ENCODE data around the gene OMA1. TPM values are rescaled to one million over a fixed set of nuclear protein-coding genes. Genes with fewer than 3 reads are reported as not detected.

The OMA1 gene
- total RNA-seq, 1 experiment from 2014 or later: 11.9 TPM

DNA sequence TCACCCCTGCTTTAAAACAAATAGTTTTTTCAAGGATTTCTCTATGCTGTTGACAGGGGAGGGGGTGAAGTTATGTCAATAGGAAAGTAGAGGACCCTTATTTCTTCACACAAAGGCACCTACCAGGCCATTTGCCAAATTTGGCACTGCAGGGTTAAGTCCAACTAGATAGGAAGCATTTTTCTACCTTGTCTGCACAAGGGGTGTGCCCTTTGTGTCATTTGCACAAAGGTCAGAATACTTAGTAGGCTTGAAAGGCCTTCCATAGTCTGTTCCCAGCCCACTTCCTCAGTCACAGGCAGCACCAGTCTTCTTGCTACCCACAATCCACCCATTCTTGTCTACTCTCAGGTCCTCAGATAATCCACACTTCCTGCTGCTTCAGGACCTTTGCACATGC, 23.6 kb upstream of the OMA1 start:
- POLR2A ChIA-PET (ENCODE audit: low non-redundant PET): no interaction called here
- CTCF ChIA-PET: no interaction called here
- Histone ChIP-seq H3K27ac (ENCODE audit: low read depth, low read length, poor library complexity, severe bottlenecking) (no peak overlapping the region), H3K4me1 (ENCODE audit: insufficient read depth, low read length, poor library complexity, severe bottlenecking) (no peaks in the 10 kb centered on the region), H3K4me3 (ENCODE audit: low read depth, low read length, poor library complexity, severe bottlenecking) (no peak overlapping the region), H3K36me3 (ENCODE audit: insufficient read depth, low read length, poor library complexity, severe bottlenecking) (no peaks in the 10 kb centered on the region), H3K9me3 (ENCODE audit: low read depth, low read length, poor library complexity, severe bottlenecking) (no peaks in the 10 kb centered on the region), H3K27me3 (replicated peaks; ENCODE audit: insufficient read depth, low read depth, low read length, poor library complexity) (peaks cover 37% of the 10 kb centered on the region)
- DNase-seq (ENCODE audit: low spot score): no peak
- no TSS peak for BruUV-seq (replicated peaks)
- no peak for TF ChIP-seq EZH2 (IDR thresholded peaks at IDR 0.05; ENCODE audit: borderline replicate concordance, low read depth, low read length, poor library complexity, severe bottlenecking)
- TF ChIP-seq, protein P1, sequence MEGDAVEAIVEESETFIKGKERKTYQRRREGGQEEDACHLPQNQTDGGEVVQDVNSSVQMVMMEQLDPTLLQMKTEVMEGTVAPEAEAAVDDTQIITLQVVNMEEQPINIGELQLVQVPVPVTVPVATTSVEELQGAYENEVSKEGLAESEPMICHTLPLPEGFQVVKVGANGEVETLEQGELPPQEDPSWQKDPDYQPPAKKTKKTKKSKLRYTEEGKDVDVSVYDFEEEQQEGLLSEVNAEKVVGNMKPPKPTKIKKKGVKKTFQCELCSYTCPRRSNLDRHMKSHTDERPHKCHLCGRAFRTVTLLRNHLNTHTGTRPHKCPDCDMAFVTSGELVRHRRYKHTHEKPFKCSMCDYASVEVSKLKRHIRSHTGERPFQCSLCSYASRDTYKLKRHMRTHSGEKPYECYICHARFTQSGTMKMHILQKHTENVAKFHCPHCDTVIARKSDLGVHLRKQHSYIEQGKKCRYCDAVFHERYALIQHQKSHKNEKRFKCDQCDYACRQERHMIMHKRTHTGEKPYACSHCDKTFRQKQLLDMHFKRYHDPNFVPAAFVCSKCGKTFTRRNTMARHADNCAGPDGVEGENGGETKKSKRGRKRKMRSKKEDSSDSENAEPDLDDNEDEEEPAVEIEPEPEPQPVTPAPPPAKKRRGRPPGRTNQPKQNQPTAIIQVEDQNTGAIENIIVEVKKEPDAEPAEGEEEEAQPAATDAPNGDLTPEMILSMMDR (conservative IDR thresholded peaks at IDR 0.05; ENCODE audit: low read depth, low read length): no peak
- intact Hi-C loops (cut with micrococcal nuclease; ENCODE audit: unreplicated experiment): no loop called here

DNA sequence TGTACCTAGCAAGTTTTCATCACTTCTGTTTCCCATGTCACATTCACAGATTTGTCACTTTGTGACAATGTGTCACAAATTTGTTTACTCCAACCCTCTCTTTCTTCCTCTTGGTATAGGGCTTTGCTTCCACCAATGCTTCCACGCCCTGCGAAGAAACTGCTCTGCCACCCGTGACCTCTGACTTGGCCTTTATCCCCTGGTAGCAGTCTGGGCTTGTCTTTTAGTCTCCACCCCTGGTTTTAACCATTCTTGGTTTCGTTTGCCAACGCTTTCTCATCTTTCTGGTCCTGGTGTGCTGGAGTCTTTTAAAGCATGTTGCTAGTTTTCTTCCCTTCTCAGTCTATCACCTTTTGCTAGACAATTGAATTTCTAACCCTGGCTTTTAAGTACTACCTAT, 22.4 kb upstream of the OMA1 start:
- no peak for DNase-seq (ENCODE audit: low spot score)
- no peaks in the 10 kb centered on the region for H3K9me3 ChIP-seq (ENCODE audit: low read depth, low read length, poor library complexity, severe bottlenecking)
- no peaks in the 10 kb centered on the region for H3K4me1 ChIP-seq (ENCODE audit: insufficient read depth, low read length, poor library complexity, severe bottlenecking)
- no peak overlapping the region for H3K4me3 ChIP-seq (ENCODE audit: low read depth, low read length, poor library complexity, severe bottlenecking)
- intact Hi-C loops (cut with micrococcal nuclease; ENCODE audit: unreplicated experiment): no loop called here
- H3K27ac ChIP-seq (ENCODE audit: low read depth, low read length, poor library complexity, severe bottlenecking): no peak overlapping the region
- TF ChIP-seq EZH2 (IDR thresholded peaks at IDR 0.05; ENCODE audit: borderline replicate concordance, low read depth, low read length, poor library complexity, severe bottlenecking): no peak
- TF ChIP-seq, protein P1 (conservative IDR thresholded peaks at IDR 0.05; ENCODE audit: low read depth, low read length): no peak
- peaks cover 26% of the 10 kb centered on the region for H3K27me3 ChIP-seq (replicated peaks; ENCODE audit: insufficient read depth, low read depth, low read length, poor library complexity)
- CTCF ChIA-PET: no interaction called here
- no TSS peak for BruUV-seq (replicated peaks)
- H3K36me3 ChIP-seq (ENCODE audit: insufficient read depth, low read length, poor library complexity, severe bottlenecking): no peaks in the 10 kb centered on the region
- POLR2A ChIA-PET (ENCODE audit: low non-redundant PET): no interaction called here

DNA sequence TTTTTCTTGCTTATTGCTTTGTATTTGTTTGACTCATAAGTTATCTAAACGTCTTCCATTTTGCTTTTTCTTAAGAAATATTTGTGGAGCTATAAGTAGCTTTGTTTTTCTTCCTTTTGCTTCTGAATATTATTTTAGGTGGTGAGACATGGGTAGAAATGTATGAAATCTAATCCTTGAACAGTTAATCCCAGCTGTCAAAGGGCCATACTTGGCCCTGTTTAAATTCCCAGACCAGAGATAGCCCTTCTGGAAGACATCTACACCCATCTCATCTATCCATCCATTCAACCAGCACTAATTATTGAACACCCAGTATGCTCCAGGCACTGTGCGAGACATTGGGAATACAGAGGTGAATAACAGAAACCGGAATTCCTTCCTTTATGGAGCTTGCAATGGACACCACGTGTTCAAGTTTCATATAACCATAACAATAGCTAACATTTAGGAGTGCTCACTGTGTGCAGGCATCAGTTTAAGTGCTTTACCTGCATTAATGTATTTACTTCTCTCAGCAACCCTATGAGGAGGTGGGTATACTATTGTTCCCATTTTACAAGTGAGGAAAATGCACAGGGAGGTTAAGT, 21.8 kb upstream of the OMA1 start:
- ChIA-PET CTCF (no interaction called here), POLR2A (ENCODE audit: low non-redundant PET) (no interaction called here)
- DNase-seq (ENCODE audit: low spot score): no peak
- intact Hi-C loops (cut with micrococcal nuclease; ENCODE audit: unreplicated experiment): no loop called here
- Histone ChIP-seq H3K4me3 (ENCODE audit: low read depth, low read length, poor library complexity, severe bottlenecking) (no peak overlapping the region), H3K9me3 (ENCODE audit: low read depth, low read length, poor library complexity, severe bottlenecking) (no peaks in the 10 kb centered on the region), H3K27ac (ENCODE audit: low read depth, low read length, poor library complexity, severe bottlenecking) (no peak overlapping the region), H3K27me3 (replicated peaks; ENCODE audit: insufficient read depth, low read depth, low read length, poor library complexity) (peaks cover 20% of the 10 kb centered on the region), H3K4me1 (ENCODE audit: insufficient read depth, low read length, poor library complexity, severe bottlenecking) (no peaks in the 10 kb centered on the region), H3K36me3 (ENCODE audit: insufficient read depth, low read length, poor library complexity, severe bottlenecking) (no peaks in the 10 kb centered on the region)
- BruUV-seq (replicated peaks): no TSS peak
- TF ChIP-seq, protein P1 (conservative IDR thresholded peaks at IDR 0.05; ENCODE audit: low read depth, low read length): no peak
- no peak for TF ChIP-seq EZH2 (IDR thresholded peaks at IDR 0.05; ENCODE audit: borderline replicate concordance, low read depth, low read length, poor library complexity, severe bottlenecking)

All from A673 (cell line).